CD4-positive, alpha-beta memory T cell (primary cell): ENCODE measurements around the gene ACSL1. TPM values are rescaled to one million over a fixed set of nuclear protein-coding genes. Genes with fewer than 3 reads are reported as not detected.

Experiments used
- CTCF ChIA-PET: fragments of 350-600 bp; sonication (Branson Sonifier 250); formaldehyde crosslinking; loops from one replicate; lab custom pipeline; 2021; ENCODE audit warnings: inconsistent platforms; ENCODE audit not compliant: partially characterized antibody; lab: Charles Lee
- POLR2A ChIA-PET: fragments of 350-600 bp; sonication (Branson Sonifier 250); formaldehyde crosslinking; loops from one replicate; lab custom pipeline; 2021; ENCODE audit not compliant: partially characterized antibody; lab: Charles Lee
- DNase-seq, 5 donors: peaks; one replicate each; pipeline versions ENCODE4 v3.0.0 to v3.0.0-alpha.2; 2020 to 2022; ENCODE audit warnings: mixed read lengths in 1 of 5
- H3K27ac ChIP-seq: one replicate; pipeline ENCODE4 v1.7.0; 2013; ENCODE audit warnings: low read depth, low read length
- H3K27me3 ChIP-seq: 2 replicates; pipeline ENCODE4 v1.7.0; 2013; ENCODE audit warnings: mild to moderate bottlenecking, low read length, moderate library complexity; ENCODE audit not compliant: insufficient read depth
- H3K36me3 ChIP-seq: 2 replicates; pipeline ENCODE4 v1.7.0; 2013; ENCODE audit warnings: mild to moderate bottlenecking, low read length, moderate library complexity; ENCODE audit not compliant: insufficient read depth
- H3K4me1 ChIP-seq: 2 replicates; pipeline ENCODE4 v1.7.0; 2013; ENCODE audit warnings: mild to moderate bottlenecking, low read length, moderate library complexity; ENCODE audit not compliant: insufficient read depth
- H3K4me3 ChIP-seq, 2 donors: one replicate each; pipeline ENCODE4 v1.7.0; 2013; ENCODE audit warnings: low read length in 2 of 2, mild to moderate bottlenecking in 1 of 2
- H3K9me3 ChIP-seq, 2 donors: one replicate each; pipeline ENCODE4 v1.7.0; 2013; ENCODE audit warnings: low read length in 2 of 2, control low read depth in 1 of 2; ENCODE audit not compliant: control insufficient read depth in 1 of 2
- H3K27ac Mint-ChIP-seq, 7 donors: one replicate each; pipeline ENCODE4 v1.8.0; 2020 to 2021; ENCODE audit warnings: mixed read lengths in 7 of 7, mild to moderate bottlenecking in 6 of 7, inconsistent platforms in 3 of 7, moderate library complexity in 3 of 7
- H3K27me3 Mint-ChIP-seq, 2 donors: one replicate each; pipeline ENCODE4 v1.8.0; 2020 to 2021; ENCODE audit warnings: mixed read lengths in 2 of 2
- H3K36me3 Mint-ChIP-seq, 2 donors: one replicate each; pipeline ENCODE4 v1.8.0; 2020 to 2021; ENCODE audit warnings: mixed read lengths in 2 of 2, inconsistent platforms in 1 of 2, mild to moderate bottlenecking in 1 of 2
- H3K4me1 Mint-ChIP-seq, 4 donors: one replicate each; pipeline ENCODE4 v1.8.0; 2020 to 2021; ENCODE audit warnings: mixed read lengths in 4 of 4, mild to moderate bottlenecking in 1 of 4
- H3K4me3 Mint-ChIP-seq, 8 donors: one replicate each; pipeline ENCODE4 v1.8.0; 2020 to 2021; ENCODE audit warnings: mixed read lengths in 8 of 8, mild to moderate bottlenecking in 7 of 8, moderate library complexity in 6 of 8, inconsistent platforms in 3 of 8
- H3K9me3 Mint-ChIP-seq, 8 donors: one replicate each; pipeline ENCODE4 v1.8.0; 2020 to 2021; ENCODE audit warnings: mixed read lengths in 8 of 8, mild to moderate bottlenecking in 5 of 8, inconsistent platforms in 3 of 8, moderate library complexity in 1 of 8
- intact Hi-C: fragments of 100-400 bp; cut with micrococcal nuclease; formaldehyde crosslinking; loops from one replicate; pipeline ENCODE4 v1.15.1; 2023
- polyA plus RNA-seq, 2 donors: library from polyadenylated mRNA; unstranded; fragments of 300-500 nt; fragmentation: Illumina TruSeq; gene quantifications; one replicate each; pipeline ENCODE4 v1.2.3, GENCODE V29; 2021
- total RNA-seq, 2 experiments: library from RNA; stranded (reverse); gene quantifications; one replicate each; pipeline ENCODE4 v1.2.3, GENCODE V29; 2021

Gene ACSL1
- total and polyA plus RNA-seq, 4 experiments from 2014 or later = 4.0 to 12.9 (median 9.2) TPM

GRCh38 chr4:184812199-184812542 lies 13.6 kb downstream of the ACSL1 start:
- no peak for DNase-seq
- H3K36me3 Mint-ChIP-seq = no peaks in the 10 kb centered on the region
- Histone ChIP-seq H3K27ac (no peak overlapping the region), H3K4me1 (no peaks in the 10 kb centered on the region), H3K4me3 (no peak overlapping the region), H3K9me3 (no peaks in the 10 kb centered on the region), H3K27me3 (no peaks in the 10 kb centered on the region), H3K36me3 (no peaks in the 10 kb centered on the region)
- intact Hi-C loops = no loop called here
- no peaks in the 10 kb centered on the region for H3K9me3 Mint-ChIP-seq
- CTCF ChIA-PET = no interaction called here
- no peak overlapping the region for H3K27ac Mint-ChIP-seq
- POLR2A ChIA-PET = no interaction called here
- H3K4me3 Mint-ChIP-seq = no peak overlapping the region
- H3K27me3 Mint-ChIP-seq = no peaks in the 10 kb centered on the region
- peaks cover 4 to 30% (median 13%) of the 10 kb centered on the region in 4 donors for H3K4me1 Mint-ChIP-seq

DNA sequence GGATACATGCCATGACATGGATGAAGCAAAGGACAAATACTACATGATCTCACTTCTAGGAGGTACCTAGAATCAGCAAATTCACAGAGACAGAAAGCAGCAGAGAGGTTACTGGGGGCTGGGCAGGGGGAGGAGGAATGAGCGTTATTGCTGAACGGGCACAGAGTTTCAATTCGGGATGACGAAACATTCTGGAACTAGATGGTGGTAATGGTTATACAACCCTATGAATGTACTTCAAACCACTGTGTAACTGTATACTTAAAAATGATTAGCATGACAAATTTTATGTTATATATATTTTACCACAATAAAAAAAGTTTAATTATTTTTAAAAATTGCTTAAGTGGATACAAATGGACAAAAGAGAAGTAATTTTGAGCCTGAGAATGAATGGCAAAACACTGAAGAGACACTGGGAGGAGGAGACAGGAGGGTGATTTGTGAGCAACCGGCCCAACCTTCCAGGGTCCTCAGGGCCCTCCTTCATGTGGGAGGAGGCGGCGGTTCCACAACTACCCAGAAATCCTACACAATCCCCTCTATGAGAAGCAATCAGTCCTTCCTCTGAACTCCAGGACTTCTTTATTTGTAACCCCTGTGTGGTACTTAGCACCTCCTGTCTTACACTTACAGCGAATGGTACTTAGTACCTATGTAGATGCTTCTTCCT lies 14.1 kb downstream of the ACSL1 start:
- Histone ChIP-seq H3K36me3 (no peaks in the 10 kb centered on the region), H3K4me3 (no peak overlapping the region), H3K27ac (no peak overlapping the region), H3K4me1 (no peaks in the 10 kb centered on the region), H3K27me3 (no peaks in the 10 kb centered on the region), H3K9me3 (no peaks in the 10 kb centered on the region)
- ChIA-PET POLR2A (no interaction called here), CTCF (no interaction called here)
- H3K9me3 Mint-ChIP-seq = no peaks in the 10 kb centered on the region
- DNase-seq = no peak
- H3K27me3 Mint-ChIP-seq = no peaks in the 10 kb centered on the region
- no peaks in the 10 kb centered on the region for H3K36me3 Mint-ChIP-seq
- no peak overlapping the region for H3K4me3 Mint-ChIP-seq
- H3K27ac Mint-ChIP-seq = peak overlapping the region in 1 of 7 donors; percentile 69
- peaks cover 4 to 25% (median 13%) of the 10 kb centered on the region in 4 donors for H3K4me1 Mint-ChIP-seq
- intact Hi-C loops = no loop called here

DNA sequence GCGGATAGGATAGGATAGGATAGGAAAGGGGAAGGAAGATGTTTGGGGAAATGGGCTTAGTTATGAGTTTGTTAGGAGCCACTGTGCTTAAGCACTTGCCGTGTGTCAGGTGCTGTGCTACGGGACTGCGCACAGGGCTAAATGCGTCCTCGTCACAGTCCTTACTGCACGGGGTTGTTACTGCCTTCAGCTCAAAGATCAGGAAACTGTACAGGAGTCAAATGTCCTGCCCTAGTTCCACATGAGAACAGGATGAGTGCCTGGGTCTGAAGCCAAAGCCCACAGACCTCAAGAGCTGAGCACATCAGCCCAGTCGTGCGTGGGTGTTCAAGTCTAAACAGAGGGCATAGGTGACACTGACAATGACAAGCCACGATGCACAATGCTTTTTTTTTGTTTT lies 15.0 kb downstream of the ACSL1 start:
- Mint-ChIP-seq H3K4me1 (peaks cover 4 to 18% (median 12%) of the 10 kb centered on the region in 4 donors), H3K4me3 (no peak overlapping the region), H3K27ac (peak overlapping the region in 2 of 7 donors; percentile 63 to 77), H3K36me3 (no peaks in the 10 kb centered on the region), H3K9me3 (no peaks in the 10 kb centered on the region), H3K27me3 (no peaks in the 10 kb centered on the region)
- CTCF ChIA-PET = no interaction called here
- POLR2A ChIA-PET = no interaction called here
- DNase-seq = no peak
- no peaks in the 10 kb centered on the region for H3K9me3 ChIP-seq
- intact Hi-C loops = no loop called here
- H3K36me3 ChIP-seq = no peaks in the 10 kb centered on the region
- no peak overlapping the region for H3K4me3 ChIP-seq
- H3K27me3 ChIP-seq = no peaks in the 10 kb centered on the region
- H3K4me1 ChIP-seq = no peaks in the 10 kb centered on the region
- no peak overlapping the region for H3K27ac ChIP-seq

DNA sequence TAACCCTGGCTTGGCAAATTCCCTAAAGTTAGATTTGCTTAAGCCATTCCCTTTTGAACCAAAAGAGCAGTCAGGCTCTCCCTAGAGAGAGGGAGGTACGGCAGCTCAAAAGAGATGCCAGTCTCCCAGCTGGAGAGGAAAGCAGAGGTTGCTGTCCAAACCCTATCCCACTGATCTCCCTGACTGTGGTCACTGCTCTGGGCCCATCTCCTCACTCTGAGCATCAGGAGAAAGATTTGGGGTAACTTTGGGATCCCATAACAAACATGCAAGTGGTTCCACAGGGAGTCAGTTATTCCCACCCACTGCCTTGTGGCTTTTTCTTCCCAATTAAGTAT lies 17.1 kb downstream of the ACSL1 start:
- no peak for DNase-seq
- CTCF ChIA-PET = no interaction called here
- no peak overlapping the region for H3K27ac ChIP-seq
- POLR2A ChIA-PET = interaction anchor here (1.2 kb wide), 1 partner anchor 10 kb away, joined by 6 read pairs; no protein-coding TSS in a partner anchor
- no peaks in the 10 kb centered on the region for H3K27me3 Mint-ChIP-seq
- no peaks in the 10 kb centered on the region for H3K4me1 ChIP-seq
- no peaks in the 10 kb centered on the region for H3K9me3 Mint-ChIP-seq
- no peaks in the 10 kb centered on the region for H3K36me3 ChIP-seq
- no peak overlapping the region for H3K4me3 ChIP-seq
- no peak overlapping the region for H3K4me3 Mint-ChIP-seq
- H3K27me3 ChIP-seq = no peaks in the 10 kb centered on the region
- peaks cover 0 to 3% of the 10 kb centered on the region in 2 donors for H3K36me3 Mint-ChIP-seq
- no peak overlapping the region for H3K27ac Mint-ChIP-seq
- H3K4me1 Mint-ChIP-seq = peaks cover 4 to 13% (median 10%) of the 10 kb centered on the region in 4 donors
- intact Hi-C loops = no loop called here
- H3K9me3 ChIP-seq = no peaks in the 10 kb centered on the region

DNA sequence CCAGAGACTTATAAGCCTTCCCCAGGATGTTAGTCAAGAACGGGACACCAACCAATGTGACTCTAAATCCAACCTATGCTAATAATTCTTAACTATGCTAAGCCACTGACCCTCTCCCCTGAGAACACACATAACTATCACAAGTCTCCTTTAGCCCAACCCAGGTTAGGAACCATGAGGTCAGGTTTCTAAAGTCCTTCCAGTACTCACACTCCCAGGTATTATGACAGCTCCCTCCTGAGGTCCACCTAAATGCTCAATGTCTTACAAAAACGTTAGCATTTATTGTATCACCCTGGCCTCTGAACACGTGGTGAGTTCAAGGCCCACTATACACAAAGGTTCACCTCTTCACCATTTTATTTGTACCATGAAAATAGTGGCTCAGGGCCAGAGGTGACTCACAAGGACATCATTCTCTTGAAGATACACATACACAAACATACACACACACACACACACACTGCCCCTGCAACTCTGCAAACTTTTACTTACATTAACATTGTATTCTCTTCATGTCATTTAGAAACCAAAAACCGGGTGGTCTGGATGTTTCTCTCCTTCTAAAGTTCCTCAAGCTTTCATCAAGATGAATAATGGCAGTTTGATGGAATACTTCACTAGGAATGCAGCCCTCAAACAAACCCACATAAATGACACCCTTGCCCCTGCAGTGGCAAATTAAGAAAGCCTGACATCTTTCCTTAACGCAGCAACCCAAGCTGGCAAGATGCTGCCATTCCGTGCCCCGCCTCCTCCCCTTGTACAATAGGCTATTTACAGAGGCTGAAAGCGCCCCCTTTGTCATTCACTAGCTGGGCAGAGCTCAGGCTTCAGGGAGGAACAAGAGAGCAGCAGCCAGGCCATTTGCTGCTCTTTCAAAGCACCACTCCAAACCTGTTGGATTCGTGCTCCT lies 17.7 kb downstream of the ACSL1 start:
- no peaks in the 10 kb centered on the region for H3K36me3 ChIP-seq
- H3K27ac Mint-ChIP-seq = peak overlapping the region in 1 of 7 donors; percentile 4
- ChIA-PET CTCF (no interaction called here), POLR2A (interaction anchor here (1.2 kb wide), 1 partner anchor 11 kb away, joined by 6 read pairs; no protein-coding TSS in a partner anchor)
- H3K4me1 Mint-ChIP-seq = peaks cover 4 to 10% (median 8%) of the 10 kb centered on the region in 4 donors
- no peak overlapping the region for H3K4me3 ChIP-seq
- H3K9me3 Mint-ChIP-seq = no peaks in the 10 kb centered on the region
- peak overlapping the region in 1 of 8 donors; percentile 14 for H3K4me3 Mint-ChIP-seq
- H3K4me1 ChIP-seq = no peaks in the 10 kb centered on the region
- H3K36me3 Mint-ChIP-seq = peaks cover 0 to 6% of the 10 kb centered on the region in 2 donors
- intact Hi-C loops = no loop called here
- no peaks in the 10 kb centered on the region for H3K9me3 ChIP-seq
- H3K27ac ChIP-seq = no peak overlapping the region
- DNase-seq = no peak
- H3K27me3 Mint-ChIP-seq = no peaks in the 10 kb centered on the region
- H3K27me3 ChIP-seq = no peaks in the 10 kb centered on the region

GRCh38 chr4:184807256-184807655 lies 18.5 kb downstream of the ACSL1 start:
- POLR2A ChIA-PET = no interaction called here
- Mint-ChIP-seq H3K27ac (no peak overlapping the region), H3K4me1 (peaks cover 4 to 8% (median 5%) of the 10 kb centered on the region in 4 donors), H3K9me3 (no peaks in the 10 kb centered on the region), H3K36me3 (peaks cover 0 to 14% of the 10 kb centered on the region in 2 donors), H3K4me3 (no peak overlapping the region), H3K27me3 (no peaks in the 10 kb centered on the region)
- intact Hi-C loops = no loop called here
- Histone ChIP-seq H3K27me3 (no peaks in the 10 kb centered on the region), H3K9me3 (no peaks in the 10 kb centered on the region), H3K27ac (no peak overlapping the region), H3K36me3 (no peaks in the 10 kb centered on the region), H3K4me3 (no peak overlapping the region), H3K4me1 (no peaks in the 10 kb centered on the region)
- no peak for DNase-seq
- CTCF ChIA-PET = no interaction called here

DNA sequence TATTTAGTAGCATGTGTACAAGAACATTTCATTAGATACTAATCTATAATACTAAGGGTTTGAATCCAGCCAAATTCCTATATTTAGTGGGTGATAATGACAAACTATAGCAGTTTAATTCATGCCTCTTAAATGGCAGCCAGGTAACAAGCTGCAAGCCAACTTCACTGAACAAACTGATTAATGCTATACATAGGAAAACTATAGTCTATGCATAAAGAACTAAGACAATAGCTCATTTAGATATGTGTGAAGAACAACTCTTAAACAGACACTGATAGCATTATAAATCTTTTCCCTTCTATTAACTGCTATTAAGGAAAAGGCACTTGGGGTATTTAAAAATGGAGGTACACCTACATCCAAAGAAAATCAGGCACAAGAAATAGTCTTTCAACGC lies 19.1 kb downstream of the ACSL1 start:
- no peak for DNase-seq
- Histone ChIP-seq H3K36me3 (no peaks in the 10 kb centered on the region), H3K9me3 (no peaks in the 10 kb centered on the region), H3K4me1 (no peaks in the 10 kb centered on the region), H3K27ac (no peak overlapping the region), H3K4me3 (no peak overlapping the region), H3K27me3 (no peaks in the 10 kb centered on the region)
- Mint-ChIP-seq H3K9me3 (no peaks in the 10 kb centered on the region), H3K4me1 (peaks cover 4 to 8% (median 5%) of the 10 kb centered on the region in 4 donors), H3K27ac (no peak overlapping the region), H3K4me3 (no peak overlapping the region), H3K27me3 (no peaks in the 10 kb centered on the region), H3K36me3 (peaks cover 0 to 15% of the 10 kb centered on the region in 2 donors)
- ChIA-PET POLR2A (no interaction called here), CTCF (interaction anchor here (0.6 kb wide), 1 partner anchor 625 kb away, joined by 3 read pairs; no protein-coding TSS in a partner anchor)
- intact Hi-C loops = no loop called here
